NCI-H446 (cell line): ENCODE data around the gene KIAA1671.

Experiments used
- DNase-seq, 2 experiments: peaks; one replicate each; lab custom pipeline; 2025; lab: John Stamatoyannopoulos, UW

Gene KIAA1671

GRCh38 chr22:24981066-24981465 lies 28.6 kb downstream of the KIAA1671 start:
- no peak for DNase-seq

- no peak for DNase-seq
Observed at GRCh38 chr22:24981656-24982055, 29.1 kb downstream of the KIAA1671 start.

GRCh38 chr22:24982301-24983056 lies 30.0 kb downstream of the KIAA1671 start:
- DNase-seq = no peak

GRCh38 chr22:24983151-24983550 lies 30.6 kb downstream of the KIAA1671 start:
- no peak for DNase-seq

- DNase-seq = no peak
Observed at GRCh38 chr22:24984122-24984521, 31.6 kb downstream of the KIAA1671 start.

- no peak for DNase-seq
Observed at GRCh38 chr22:24985826-24986214, 33.3 kb downstream of the KIAA1671 start.

- DNase-seq = no peak
Observed at GRCh38 chr22:24986816-24987215, 34.3 kb downstream of the KIAA1671 start.

- DNase-seq = no peak
Observed at GRCh38 chr22:24989135-24989534, 36.6 kb downstream of the KIAA1671 start.

GRCh38 chr22:24989541-24989951 lies 37.0 kb downstream of the KIAA1671 start:
- no peak for DNase-seq

- no peak for DNase-seq
Observed at GRCh38 chr22:24990344-24990905, 37.9 kb downstream of the KIAA1671 start.

GRCh38 chr22:24992946-24993345 lies 40.4 kb downstream of the KIAA1671 start:
- DNase-seq = no peak

- no peak for DNase-seq
Observed at GRCh38 chr22:24994070-24994763, 41.7 kb downstream of the KIAA1671 start.

- DNase-seq = no peak
Observed at GRCh38 chr22:24995649-24996180, 43.2 kb downstream of the KIAA1671 start.

GRCh38 chr22:24996420-24996952 lies 44.0 kb downstream of the KIAA1671 start:
- DNase-seq = no peak

- no peak for DNase-seq
Observed at GRCh38 chr22:24997023-24997422, 44.5 kb downstream of the KIAA1671 start.

GRCh38 chr22:25000686-25001085 lies 48.2 kb downstream of the KIAA1671 start:
- no peak for DNase-seq

- no peak for DNase-seq
Observed at GRCh38 chr22:25002241-25002985, 49.9 kb downstream of the KIAA1671 start.

GRCh38 chr22:25006354-25006753 lies 53.8 kb downstream of the KIAA1671 start:
- DNase-seq = no peak

GRCh38 chr22:25007444-25008106 lies 55.1 kb downstream of the KIAA1671 start:
- DNase-seq = no peak

- DNase-seq = no peak
Observed at GRCh38 chr22:25008666-25009065, 56.1 kb downstream of the KIAA1671 start.

GRCh38 chr22:25012741-25013143 lies 60.2 kb downstream of the KIAA1671 start:
- DNase-seq = no peak
